IMR-90 (cell line): ENCODE data around the gene RFTN1. TPM values are rescaled to one million over a fixed set of nuclear protein-coding genes. Genes with fewer than 3 reads are reported as not detected.

Source experiments
- ATAC-seq: fragments of 200-7000 bp; cut with Tn5 transposase; 2 replicates; pipeline ENCODE4 v1.9.1; 2020; ENCODE audit warnings: low read depth, mild to moderate bottlenecking, moderate library complexity
- BruUV-seq: library from RNA; stranded (reverse); fragments of 400-500 nt; replicated peaks from 2 replicates; lab custom pipeline; 2021; lab: Mats Ljungman, UMichigan
- CTCF ChIA-PET: fragments of 300-600 bp; formaldehyde crosslinking; extraction: SDS; loops from one replicate; lab custom pipeline; 2021; ENCODE audit warnings: antibody characterized with exemption; lab: Yijun Ruan, JAX
- POLR2A ChIA-PET: fragments of 300-600 bp; sonication (Branson Sonifier 250); formaldehyde crosslinking; loops from one replicate; lab custom pipeline; 2022; ENCODE audit warnings: antibody characterized with exemption; ENCODE audit not compliant: unreplicated experiment; lab: Charles Lee
- DNase-seq: peaks from one replicate; pipeline ENCODE4 v3.0.0; 2013
- H2AFZ ChIP-seq: replicated peaks from 2 replicates; pipeline ENCODE3; 2013; ENCODE audit warnings: low read length, mild to moderate bottlenecking; ENCODE audit not compliant: poor library complexity
- H2AK5ac ChIP-seq: 2 replicates; pipeline ENCODE4 v1.6.1; 2013; ENCODE audit warnings: low read depth, low read length, inconsistent platforms
- H2AK9ac ChIP-seq: replicated peaks from 2 replicates; pipeline ENCODE3; 2013; ENCODE audit warnings: mild to moderate bottlenecking, low read depth, low read length, moderate library complexity; ENCODE audit not compliant: poor library complexity
- H2BK120ac ChIP-seq: 2 replicates; pipeline ENCODE4 v1.6.1; 2013; ENCODE audit warnings: low read depth, low read length, inconsistent platforms
- H2BK15ac ChIP-seq: 3 replicates; pipeline ENCODE4 v1.6.1; 2013; ENCODE audit warnings: low read depth, low read length, inconsistent platforms
- H2BK20ac ChIP-seq: 2 replicates; pipeline ENCODE4 v1.6.1; 2013; ENCODE audit warnings: low read depth, mild to moderate bottlenecking, inconsistent platforms, low read length, moderate library complexity
- H2BK5ac ChIP-seq: 2 replicates; pipeline ENCODE4 v1.6.1; 2013; ENCODE audit warnings: mild to moderate bottlenecking, low read depth, low read length, inconsistent platforms; ENCODE audit not compliant: poor library complexity, severe bottlenecking
- H3K14ac ChIP-seq: replicated peaks from 2 replicates; pipeline ENCODE4 v1.6.1; 2013; ENCODE audit warnings: low read depth, low read length, inconsistent platforms
- H3K18ac ChIP-seq: 2 replicates; pipeline ENCODE4 v1.6.1; 2013; ENCODE audit warnings: low read depth, low read length, control low read depth
- H3K23ac ChIP-seq: 2 replicates; pipeline ENCODE4 v1.6.1; 2013; ENCODE audit warnings: low read depth, low read length, inconsistent platforms
- H3K27ac ChIP-seq: 2 replicates; pipeline ENCODE4 v1.5.1; 2013; ENCODE audit warnings: mild to moderate bottlenecking, control low read depth, low read length; ENCODE audit not compliant: insufficient read depth
- H3K27me3 ChIP-seq: 2 replicates; pipeline ENCODE4 v1.6.1; 2013; ENCODE audit warnings: low read length; ENCODE audit not compliant: control insufficient read depth, insufficient read depth
- H3K36me3 ChIP-seq: 2 replicates; pipeline ENCODE4 v1.6.1; 2013; ENCODE audit warnings: low read length, mixed read lengths; ENCODE audit not compliant: control insufficient read depth, insufficient read depth
- H3K4ac ChIP-seq: 2 replicates; pipeline ENCODE4 v1.6.1; 2013; ENCODE audit warnings: low read depth, low read length, inconsistent platforms
- H3K4me1 ChIP-seq: 2 replicates; pipeline ENCODE4 v1.6.1; 2013; ENCODE audit warnings: low read length, mixed read lengths; ENCODE audit not compliant: control insufficient read depth, insufficient read depth
- H3K4me2 ChIP-seq: 2 replicates; pipeline ENCODE4 v1.6.1; 2013; ENCODE audit warnings: low read depth, mild to moderate bottlenecking, control low read depth, low read length, moderate library complexity
- H3K4me3 ChIP-seq: 2 replicates; pipeline ENCODE4 v1.5.1; 2013; ENCODE audit warnings: low read depth, mild to moderate bottlenecking, control low read depth, low read length, moderate library complexity; ENCODE audit not compliant: insufficient read depth
- H3K56ac ChIP-seq: 2 replicates; pipeline ENCODE4 v1.6.1; 2013; ENCODE audit warnings: low read length, inconsistent platforms; ENCODE audit not compliant: insufficient read depth; ENCODE audit errors: extremely low read depth
- H3K79me1 ChIP-seq, 2 experiments: 2 replicates each; pipeline ENCODE4 v1.6.1; 2013; ENCODE audit warnings: low read length in 2 of 2, inconsistent platforms in 1 of 2, low read depth in 1 of 2
- H3K9ac ChIP-seq: 2 replicates; pipeline ENCODE4 v1.6.1; 2013; ENCODE audit warnings: low read depth, low read length, control low read depth
- H3K9me1 ChIP-seq: 2 replicates; pipeline ENCODE4 v1.6.1; 2013; ENCODE audit warnings: low read length, inconsistent platforms; ENCODE audit not compliant: insufficient read depth
- H3K9me3 ChIP-seq: 2 replicates; pipeline ENCODE4 v1.6.1; 2013; ENCODE audit warnings: low read length; ENCODE audit not compliant: control insufficient read depth, insufficient read depth
- H4K20me1 ChIP-seq: 2 replicates; pipeline ENCODE4 v1.6.1; 2013; ENCODE audit warnings: low read length, inconsistent platforms; ENCODE audit not compliant: insufficient read depth
- H4K5ac ChIP-seq: 2 replicates; pipeline ENCODE4 v1.6.1; 2013; ENCODE audit warnings: mild to moderate bottlenecking, low read depth, low read length, control low read depth
- H4K8ac ChIP-seq, 2 experiments: 2 replicates each; pipeline ENCODE4 v1.6.1; 2013; ENCODE audit warnings: low read depth in 2 of 2, low read length in 2 of 2, control low read depth in 1 of 2, inconsistent platforms in 1 of 2
- H4K91ac ChIP-seq: 2 replicates; pipeline ENCODE4 v1.6.1; 2013; ENCODE audit warnings: low read depth, low read length, inconsistent platforms; ENCODE audit not compliant: insufficient read depth
- BHLHE40 ChIP-seq: fragments of 150-350 bp; IDR thresholded peaks from 2 replicates; pipeline ENCODE4 v1.6.1; 2016; ENCODE audit warnings: mild to moderate bottlenecking, low read depth, low read length
- CHD1 ChIP-seq: IDR thresholded peaks from 2 replicates; pipeline ENCODE4 v1.6.1; 2012; ENCODE audit warnings: low read depth, low read length, improper control_type of control experiment
- FOS ChIP-seq: fragments of 150-350 bp; IDR thresholded peaks from 2 replicates; pipeline ENCODE4 v1.6.1; 2016; ENCODE audit warnings: low read depth, low read length
- MAFK ChIP-seq: IDR thresholded peaks from 2 replicates; pipeline ENCODE4 v1.6.1; 2012; ENCODE audit warnings: low read depth, low read length, improper control_type of control experiment
- MAZ ChIP-seq: IDR thresholded peaks from 2 replicates; pipeline ENCODE4 v1.6.1; 2012; ENCODE audit warnings: low read depth, mild to moderate bottlenecking, low read length, improper control_type of control experiment, moderate library complexity, borderline replicate concordance
- MXI1 ChIP-seq: IDR thresholded peaks from 2 replicates; pipeline ENCODE4 v1.6.1; 2012; ENCODE audit warnings: low read depth, mild to moderate bottlenecking, low read length, moderate library complexity, borderline replicate concordance
- NFE2L2 ChIP-seq: fragments of 150-350 bp; IDR thresholded peaks from 2 replicates; pipeline ENCODE4 v1.6.1; 2016; ENCODE audit warnings: low read depth, mild to moderate bottlenecking, low read length
- POLR2A ChIP-seq: IDR thresholded peaks from 2 replicates; pipeline ENCODE4 v1.6.1; 2012; ENCODE audit warnings: mild to moderate bottlenecking, low read depth, low read length
- RAD21 ChIP-seq: IDR thresholded peaks from 2 replicates; pipeline ENCODE4 v1.6.1; 2012; ENCODE audit warnings: low read length, improper control_type of control experiment
- RFX5 ChIP-seq: IDR thresholded peaks from 2 replicates; pipeline ENCODE4 v1.8.0; 2012; ENCODE audit warnings: low read depth, mild to moderate bottlenecking, low read length, moderate library complexity
- SMC3 ChIP-seq: fragments of 150-350 bp; IDR thresholded peaks from 2 replicates; pipeline ENCODE4 v1.6.1; 2016; ENCODE audit warnings: low read depth, mild to moderate bottlenecking, antibody characterized with exemption, low read length, moderate library complexity
- WGBS, 2 experiments: methylation state at CpG; one replicate each; pipeline versions ENCODE4 v1.1.5 to v1.1.7; 2013; ENCODE audit warnings: missing lambda C conversion rate in 2 of 2; ENCODE audit not compliant: insufficient read length in 1 of 2; ENCODE audit errors: extremely low coverage in 2 of 2; 5-methylcytosine and 5-hydroxymethylcytosine counted together
- dilution Hi-C: fragments of 300-500 bp; cut with HindIII; formaldehyde crosslinking; loops from one replicate; pipeline ENCODE4 v1.14.3; 2018; ENCODE audit warnings: low sequenced_read_pairs; ENCODE audit not compliant: unreplicated experiment
- in situ Hi-C: fragments of 300-500 bp; cut with MboI; formaldehyde crosslinking; loops from 3 replicates; pipeline ENCODE4 v1.14.3; 2019; ENCODE audit warnings: low sequenced_read_pairs, inconsistent platforms, mixed read lengths
- intact Hi-C: fragments of 100-400 bp; cut with micrococcal nuclease; formaldehyde crosslinking; loops from 2 replicates; pipeline ENCODE4 v1.10.0; 2022
- polyA plus RNA-seq, 3 experiments: library from polyadenylated mRNA; depleted of rRNA; stranded (reverse); fragments of >200 nt; gene quantifications; 2 replicates each; pipeline ENCODE4 v1.2.3, GENCODE V29; 2012; ENCODE audit warnings: low replicate concordance in 1 of 3
- total RNA-seq: library from RNA; depleted of rRNA; stranded (reverse); fragments of >200 nt; gene quantifications from 2 replicates; pipeline ENCODE4 v1.2.3, GENCODE V29; 2012
- TF ChIP-seq, protein P1 (sequence below): fragments of 150-350 bp; IDR thresholded peaks from 2 replicates; pipeline ENCODE4 v1.6.1; 2017; ENCODE audit warnings: mild to moderate bottlenecking, antibody characterized with exemption, low read length, low read depth
- TF ChIP-seq, protein P2 (sequence below): fragments of 150-350 bp; IDR thresholded peaks from 2 replicates; pipeline ENCODE4 v1.6.1; 2016; ENCODE audit warnings: low read depth, mild to moderate bottlenecking, low read length, moderate library complexity, borderline replicate concordance
- TF ChIP-seq, protein P3 (sequence below): conservative IDR thresholded peaks from 2 replicates; pipeline ENCODE4 v1.5.1; 2012; ENCODE audit warnings: mild to moderate bottlenecking, low read depth, low read length, improper control_type of control experiment

RFTN1 gene
- total and polyA plus RNA-seq, 2 of the 4 experiments (the other 2 are of a cell fraction): 45.0 to 52.0 TPM

DNA sequence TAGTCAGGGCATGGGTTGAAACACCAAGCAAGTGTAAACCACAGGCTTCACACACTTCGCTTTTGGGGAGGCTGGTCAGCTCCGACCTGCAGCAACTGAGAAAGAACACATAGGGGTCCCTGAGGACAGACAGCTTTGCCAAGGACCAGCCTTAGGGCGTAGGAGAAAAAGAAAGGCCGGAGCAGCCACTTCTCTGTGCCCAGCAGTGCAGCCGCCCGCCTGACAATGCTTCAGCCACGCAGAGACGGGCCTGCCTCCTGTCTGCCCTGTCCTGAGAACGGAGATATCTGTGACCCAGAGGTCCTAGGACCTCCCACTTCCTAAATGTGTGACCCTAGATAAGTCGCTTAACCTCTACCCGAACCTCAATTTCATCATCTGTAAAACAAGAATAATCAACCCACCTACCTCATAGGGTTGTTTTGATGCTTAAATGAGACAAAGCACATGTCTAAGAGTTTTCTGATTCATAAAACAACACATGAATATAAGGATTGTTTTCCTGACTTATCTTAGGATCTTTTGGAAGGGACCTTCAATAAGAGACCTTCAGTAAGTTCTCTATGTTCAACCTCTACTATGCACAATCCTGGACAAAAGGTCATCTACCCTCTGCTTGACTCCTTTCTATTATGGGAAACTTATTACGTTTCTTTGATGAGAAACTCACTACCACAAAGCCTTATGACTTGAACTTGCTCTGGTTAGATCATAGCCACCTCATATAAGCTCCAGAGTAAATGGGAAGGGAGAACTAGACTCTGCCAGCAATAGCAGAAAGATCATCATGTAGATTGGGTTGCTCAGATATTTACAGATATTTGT, 32.9 kb upstream of the RFTN1 start:
- dilution Hi-C loops (loop anchor here (25.0 kb wide), 1 partner anchor 259 kb away; no protein-coding TSS in a partner anchor), in situ Hi-C loops (loop anchor here (25.0 kb wide), 1 partner anchor 709 kb away; no protein-coding TSS in a partner anchor), intact Hi-C loops (no loop called here)
- Histone ChIP-seq H4K20me1 (no peaks in the 10 kb centered on the region), H3K27ac (no peak overlapping the region), H3K4me2 (no peak overlapping the region), H2AK5ac (no peak overlapping the region), H2BK15ac (no peak overlapping the region), H3K4me3 (no peak overlapping the region), H3K9me1 (no peaks in the 10 kb centered on the region), H3K79me1 (no peaks in the 10 kb centered on the region), H3K4ac (no peak overlapping the region), H2BK20ac (no peak overlapping the region), H3K36me3 (no peaks in the 10 kb centered on the region), H2AK9ac (no peak overlapping the region), H4K8ac (no peak overlapping the region), H4K91ac (no peak overlapping the region), H3K27me3 (peaks cover 21% of the 10 kb centered on the region), H4K5ac (no peak overlapping the region), H3K56ac (no peak overlapping the region), H3K4me1 (no peaks in the 10 kb centered on the region; the same call in 1 of the 2 replicates), H3K23ac (no peak overlapping the region), H2AFZ (no peak overlapping the region), H3K14ac (no peak overlapping the region), H2BK5ac (no peak overlapping the region), H3K9ac (no peak overlapping the region), H3K18ac (no peak overlapping the region), H2BK120ac (no peak overlapping the region), H3K9me3 (no peaks in the 10 kb centered on the region)
- CTCF ChIA-PET: interaction anchor here (0.6 to 1.4 kb wide), 2 partner anchors 228 to 256 kb away, joined by 3 to 4 read pairs; no protein-coding TSS in a partner anchor
- ATAC-seq (no peak), DNase-seq (no peak)
- 60% methylated on average over 1 of the region's 12 CpGs; no CpG with 5 or more reads in 1 of the 2 experiments for WGBS, 2 experiments
- TF ChIP-seq MAFK (no peak), SMC3 (no peak), RFX5 (no peak), BHLHE40 (no peak), RAD21 (no peak), NFE2L2 (no peak), CHD1 (no peak), POLR2A (no peak), MAZ (no peak), FOS (no peak), MXI1 (no peak)
- TF ChIP-seq, protein P1, sequence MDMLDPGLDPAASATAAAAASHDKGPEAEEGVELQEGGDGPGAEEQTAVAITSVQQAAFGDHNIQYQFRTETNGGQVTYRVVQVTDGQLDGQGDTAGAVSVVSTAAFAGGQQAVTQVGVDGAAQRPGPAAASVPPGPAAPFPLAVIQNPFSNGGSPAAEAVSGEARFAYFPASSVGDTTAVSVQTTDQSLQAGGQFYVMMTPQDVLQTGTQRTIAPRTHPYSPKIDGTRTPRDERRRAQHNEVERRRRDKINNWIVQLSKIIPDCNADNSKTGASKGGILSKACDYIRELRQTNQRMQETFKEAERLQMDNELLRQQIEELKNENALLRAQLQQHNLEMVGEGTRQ: no peak
- TF ChIP-seq, protein P2, sequence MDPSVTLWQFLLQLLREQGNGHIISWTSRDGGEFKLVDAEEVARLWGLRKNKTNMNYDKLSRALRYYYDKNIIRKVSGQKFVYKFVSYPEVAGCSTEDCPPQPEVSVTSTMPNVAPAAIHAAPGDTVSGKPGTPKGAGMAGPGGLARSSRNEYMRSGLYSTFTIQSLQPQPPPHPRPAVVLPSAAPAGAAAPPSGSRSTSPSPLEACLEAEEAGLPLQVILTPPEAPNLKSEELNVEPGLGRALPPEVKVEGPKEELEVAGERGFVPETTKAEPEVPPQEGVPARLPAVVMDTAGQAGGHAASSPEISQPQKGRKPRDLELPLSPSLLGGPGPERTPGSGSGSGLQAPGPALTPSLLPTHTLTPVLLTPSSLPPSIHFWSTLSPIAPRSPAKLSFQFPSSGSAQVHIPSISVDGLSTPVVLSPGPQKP: no peak
- TF ChIP-seq, protein P3, sequence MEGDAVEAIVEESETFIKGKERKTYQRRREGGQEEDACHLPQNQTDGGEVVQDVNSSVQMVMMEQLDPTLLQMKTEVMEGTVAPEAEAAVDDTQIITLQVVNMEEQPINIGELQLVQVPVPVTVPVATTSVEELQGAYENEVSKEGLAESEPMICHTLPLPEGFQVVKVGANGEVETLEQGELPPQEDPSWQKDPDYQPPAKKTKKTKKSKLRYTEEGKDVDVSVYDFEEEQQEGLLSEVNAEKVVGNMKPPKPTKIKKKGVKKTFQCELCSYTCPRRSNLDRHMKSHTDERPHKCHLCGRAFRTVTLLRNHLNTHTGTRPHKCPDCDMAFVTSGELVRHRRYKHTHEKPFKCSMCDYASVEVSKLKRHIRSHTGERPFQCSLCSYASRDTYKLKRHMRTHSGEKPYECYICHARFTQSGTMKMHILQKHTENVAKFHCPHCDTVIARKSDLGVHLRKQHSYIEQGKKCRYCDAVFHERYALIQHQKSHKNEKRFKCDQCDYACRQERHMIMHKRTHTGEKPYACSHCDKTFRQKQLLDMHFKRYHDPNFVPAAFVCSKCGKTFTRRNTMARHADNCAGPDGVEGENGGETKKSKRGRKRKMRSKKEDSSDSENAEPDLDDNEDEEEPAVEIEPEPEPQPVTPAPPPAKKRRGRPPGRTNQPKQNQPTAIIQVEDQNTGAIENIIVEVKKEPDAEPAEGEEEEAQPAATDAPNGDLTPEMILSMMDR: no peak
- no TSS peak for BruUV-seq
- POLR2A ChIA-PET: no interaction called here
